Astrocyte (in vitro differentiated cells and primary cell): ENCODE measurements around the gene SLC19A1.

Experiments
- EZH2 ChIP-seq: IDR thresholded peaks from 2 replicates; pipeline ENCODE4 v1.6.1; 2012; ENCODE audit warnings: mild to moderate bottlenecking, low read length, inconsistent platforms; ENCODE audit not compliant: insufficient read depth
- TF ChIP-seq, protein P1 (sequence below): IDR thresholded peaks from 2 replicates; pipeline ENCODE4 v1.5.1; 2011; ENCODE audit warnings: low read depth, mild to moderate bottlenecking, inconsistent platforms, low read length, moderate library complexity; ENCODE audit not compliant: insufficient read depth

DNA sequence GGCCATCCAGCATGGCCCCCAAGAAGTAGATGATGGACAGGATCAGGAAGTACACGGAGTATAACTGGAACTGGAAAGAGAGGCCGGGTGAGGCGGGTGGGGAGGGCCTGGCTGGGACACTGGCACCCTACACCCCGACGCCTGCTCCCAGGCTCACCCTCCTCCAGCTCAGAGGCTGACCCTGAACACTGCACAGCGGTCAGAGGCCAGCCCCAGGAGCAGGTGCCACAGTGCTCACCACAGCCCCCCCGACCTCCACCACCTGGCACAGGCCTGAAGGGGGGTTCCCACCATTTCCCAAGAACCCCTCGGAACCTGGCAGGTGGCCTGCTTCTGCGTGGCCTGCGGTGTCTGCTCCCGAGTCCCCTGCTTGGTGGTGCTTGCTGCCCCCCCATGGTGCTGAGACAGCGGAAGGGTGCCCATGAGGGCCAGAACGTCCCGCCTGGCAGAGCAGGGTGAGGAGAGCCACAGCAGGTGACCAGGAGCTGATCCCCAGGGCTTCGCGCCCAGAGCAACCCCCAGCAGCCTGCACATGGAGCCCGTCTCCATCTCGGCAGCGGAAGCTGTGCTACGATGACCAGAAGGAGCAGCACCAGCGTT is 26.1 kb downstream of the SLC19A1 start:
- TF ChIP-seq, protein P1, sequence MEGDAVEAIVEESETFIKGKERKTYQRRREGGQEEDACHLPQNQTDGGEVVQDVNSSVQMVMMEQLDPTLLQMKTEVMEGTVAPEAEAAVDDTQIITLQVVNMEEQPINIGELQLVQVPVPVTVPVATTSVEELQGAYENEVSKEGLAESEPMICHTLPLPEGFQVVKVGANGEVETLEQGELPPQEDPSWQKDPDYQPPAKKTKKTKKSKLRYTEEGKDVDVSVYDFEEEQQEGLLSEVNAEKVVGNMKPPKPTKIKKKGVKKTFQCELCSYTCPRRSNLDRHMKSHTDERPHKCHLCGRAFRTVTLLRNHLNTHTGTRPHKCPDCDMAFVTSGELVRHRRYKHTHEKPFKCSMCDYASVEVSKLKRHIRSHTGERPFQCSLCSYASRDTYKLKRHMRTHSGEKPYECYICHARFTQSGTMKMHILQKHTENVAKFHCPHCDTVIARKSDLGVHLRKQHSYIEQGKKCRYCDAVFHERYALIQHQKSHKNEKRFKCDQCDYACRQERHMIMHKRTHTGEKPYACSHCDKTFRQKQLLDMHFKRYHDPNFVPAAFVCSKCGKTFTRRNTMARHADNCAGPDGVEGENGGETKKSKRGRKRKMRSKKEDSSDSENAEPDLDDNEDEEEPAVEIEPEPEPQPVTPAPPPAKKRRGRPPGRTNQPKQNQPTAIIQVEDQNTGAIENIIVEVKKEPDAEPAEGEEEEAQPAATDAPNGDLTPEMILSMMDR: no peak
- TF ChIP-seq EZH2: no peak
